ENCODE measurements around the gene DMRT3.
A peak's percentile ranks its signal among the peaks of the same experiment; 100 is the strongest.
"Not testable (repeated sequence)": the region's sequence is repeated elsewhere in the genome, so short reads cannot be mapped to it uniquely, and the experiment has no call there.

Gene DMRT3

GRCh38 chr9:998299-999110 lies 22.1 kb downstream of the DMRT3 start:
- DNase-seq (ENCODE audit: low read depth in 2 of 2), result not testable (repeated sequence)

- no peak for DNase-seq (ENCODE audit: low read depth in 2 of 2)
Observed at GRCh38 chr9:1001838-1002237, 25.4 kb downstream of the DMRT3 start.

- DNase-seq (ENCODE audit: low read depth in 2 of 2), result no peak
Observed at GRCh38 chr9:1002678-1003077, 26.2 kb downstream of the DMRT3 start.

DNA sequence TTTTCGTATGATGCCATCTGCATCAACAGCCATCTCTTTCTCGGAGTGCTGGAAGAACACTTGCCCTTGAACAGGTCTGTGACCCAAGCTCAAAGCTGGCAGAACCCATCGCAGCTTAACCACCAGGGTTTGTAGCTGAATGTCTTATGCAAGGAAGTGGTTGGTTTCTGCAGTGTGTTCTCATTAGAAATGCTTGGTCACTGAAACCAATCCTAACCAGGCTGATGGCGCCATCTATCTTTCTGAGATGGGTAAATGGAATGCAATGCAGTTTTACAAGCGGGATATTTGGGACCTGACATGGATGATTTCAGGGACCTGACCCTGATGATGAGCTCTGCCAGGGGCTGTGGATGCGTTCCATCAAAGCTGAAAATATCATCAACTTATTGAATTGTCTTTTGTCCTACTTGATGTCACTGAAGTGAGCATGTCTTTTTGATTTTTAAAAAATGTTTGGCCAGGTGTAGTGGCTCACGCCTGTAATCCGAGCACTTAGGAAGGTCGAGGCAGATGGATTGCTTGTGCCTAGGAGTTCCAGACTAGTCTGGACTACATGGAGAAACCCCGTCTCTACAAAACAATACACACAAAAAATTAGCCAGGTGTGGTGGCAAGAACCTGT lies 28.7 kb downstream of the DMRT3 start:
- no peak for DNase-seq (ENCODE audit: low read depth in 2 of 2)

- no peak for DNase-seq (ENCODE audit: low read depth in 2 of 2)
Observed at GRCh38 chr9:1007312-1007711, 30.9 kb downstream of the DMRT3 start.

- DNase-seq (ENCODE audit: low read depth in 2 of 2), result no peak
Observed at GRCh38 chr9:1008216-1008615, 31.8 kb downstream of the DMRT3 start.

- peak; percentile 61 to 68 for DNase-seq (ENCODE audit: low read depth in 2 of 2)
Observed at GRCh38 chr9:1009101-1009707, 32.7 kb downstream of the DMRT3 start.

- no peak for DNase-seq (ENCODE audit: low read depth in 2 of 2)
Observed at GRCh38 chr9:1013021-1013420, 36.6 kb downstream of the DMRT3 start.

- DNase-seq (ENCODE audit: low read depth in 2 of 2), result no peak
Observed at GRCh38 chr9:1014225-1014624, 37.8 kb downstream of the DMRT3 start.

DNA sequence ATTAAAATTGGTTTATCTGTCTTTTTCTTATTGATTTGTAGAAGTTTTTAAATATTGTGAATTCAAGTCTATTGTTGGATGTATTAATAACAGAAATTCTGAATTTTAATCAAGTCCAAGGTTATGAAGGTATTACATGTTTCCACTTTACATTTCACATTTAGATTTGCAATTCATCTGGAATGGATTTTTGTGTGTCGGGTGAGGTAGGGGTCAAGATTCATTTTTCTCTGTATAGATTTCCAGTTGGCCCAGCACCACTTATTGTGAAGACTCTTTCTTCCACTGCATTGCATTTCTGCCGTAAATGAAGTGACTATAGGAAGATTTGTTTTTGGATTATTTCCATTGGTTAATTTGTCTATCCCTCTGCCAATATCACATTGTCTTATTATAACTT lies 38.2 kb downstream of the DMRT3 start:
- DNase-seq (ENCODE audit: low read depth in 2 of 2), result no peak

- DNase-seq (ENCODE audit: low read depth in 2 of 2), result no peak
Observed at GRCh38 chr9:1018121-1018520, 41.7 kb downstream of the DMRT3 start.

DNA sequence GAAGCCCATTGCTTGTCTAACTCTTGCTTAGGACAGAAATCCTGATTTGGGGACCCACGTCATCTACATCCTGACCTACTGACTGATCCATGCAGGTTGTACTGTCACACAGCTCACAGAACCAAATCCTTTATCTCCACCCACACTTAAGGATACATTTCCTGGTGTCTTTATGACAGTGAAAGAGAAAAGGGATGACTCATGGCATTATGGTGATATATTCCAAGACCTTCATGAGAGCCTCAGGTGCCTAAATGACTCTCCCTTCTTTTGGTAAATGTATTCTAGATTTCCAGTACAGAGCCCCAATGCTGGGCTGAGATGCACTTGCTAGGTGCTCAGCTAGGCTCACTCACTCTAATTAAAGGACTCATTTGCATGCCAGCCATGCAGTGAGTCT lies 47.7 kb downstream of the DMRT3 start:
- DNase-seq (ENCODE audit: low read depth in 2 of 2), result no peak

GRCh38 chr9:1025131-1025530 lies 48.7 kb downstream of the DMRT3 start:
- no peak for DNase-seq (ENCODE audit: low read depth in 2 of 2)

- no peak for DNase-seq (ENCODE audit: low read depth in 2 of 2)
Observed at GRCh38 chr9:1026219-1026618, 49.8 kb downstream of the DMRT3 start.

- DNase-seq (ENCODE audit: low read depth in 2 of 2), result no peak
Observed at GRCh38 chr9:1028501-1029190, 52.2 kb downstream of the DMRT3 start.

DNA sequence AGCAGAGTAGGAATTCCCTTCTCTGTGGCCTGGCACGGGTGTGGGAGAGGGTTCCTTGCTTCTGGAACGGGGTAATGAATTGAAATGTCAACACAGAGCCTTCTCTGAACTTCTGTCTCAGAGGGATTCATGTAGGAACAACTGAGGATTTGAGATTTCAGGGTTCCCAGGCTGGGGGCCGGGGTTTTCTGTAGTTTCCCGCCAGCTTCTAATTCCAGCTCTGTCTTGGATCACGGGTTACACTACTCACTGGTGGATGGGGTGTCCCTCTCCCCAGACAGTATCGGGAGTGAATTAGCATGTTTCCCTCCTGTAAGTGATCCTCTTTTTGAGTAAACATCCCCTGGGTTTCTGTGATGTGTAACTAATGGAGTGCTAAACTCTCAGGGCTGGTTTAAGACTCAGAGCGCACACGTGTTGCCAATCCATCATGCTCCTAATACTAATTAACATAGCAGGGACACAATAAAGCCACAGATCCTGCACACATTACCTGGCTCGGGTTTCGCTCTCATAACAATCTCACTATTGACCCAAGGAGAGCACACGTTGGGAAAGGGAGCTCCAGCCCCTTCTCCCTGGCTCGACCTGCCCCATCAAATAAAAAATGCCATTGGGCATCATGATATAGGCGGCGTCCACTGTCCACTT lies 55.6 kb downstream of the DMRT3 start:
- no peak for DNase-seq (ENCODE audit: low read depth in 2 of 2)

- DNase-seq (ENCODE audit: low read depth in 2 of 2), result no peak
Observed at GRCh38 chr9:1034271-1034670, 57.8 kb downstream of the DMRT3 start.

- DNase-seq (ENCODE audit: low read depth in 2 of 2), result no peak
Observed at GRCh38 chr9:1039589-1039988, 63.1 kb downstream of the DMRT3 start.
